CD4-positive, alpha-beta T cell treated with Interleukin-6 at 100 ng/mL for 8 hours (primary cell): ENCODE measurements around the gene GCNT4.
"Not testable (repeated sequence)": the region's sequence is repeated elsewhere in the genome, so short reads cannot be mapped to it uniquely, and the experiment has no call there.

Source experiments
- DNase-seq: peaks from one replicate; pipeline ENCODE4 v3.0.0-alpha.2; 2020; ENCODE audit warnings: mixed read lengths, low spot score

The GCNT4 gene, protein sequence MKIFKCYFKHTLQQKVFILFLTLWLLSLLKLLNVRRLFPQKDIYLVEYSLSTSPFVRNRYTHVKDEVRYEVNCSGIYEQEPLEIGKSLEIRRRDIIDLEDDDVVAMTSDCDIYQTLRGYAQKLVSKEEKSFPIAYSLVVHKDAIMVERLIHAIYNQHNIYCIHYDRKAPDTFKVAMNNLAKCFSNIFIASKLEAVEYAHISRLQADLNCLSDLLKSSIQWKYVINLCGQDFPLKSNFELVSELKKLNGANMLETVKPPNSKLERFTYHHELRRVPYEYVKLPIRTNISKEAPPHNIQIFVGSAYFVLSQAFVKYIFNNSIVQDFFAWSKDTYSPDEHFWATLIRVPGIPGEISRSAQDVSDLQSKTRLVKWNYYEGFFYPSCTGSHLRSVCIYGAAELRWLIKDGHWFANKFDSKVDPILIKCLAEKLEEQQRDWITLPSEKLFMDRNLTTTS

DNA sequence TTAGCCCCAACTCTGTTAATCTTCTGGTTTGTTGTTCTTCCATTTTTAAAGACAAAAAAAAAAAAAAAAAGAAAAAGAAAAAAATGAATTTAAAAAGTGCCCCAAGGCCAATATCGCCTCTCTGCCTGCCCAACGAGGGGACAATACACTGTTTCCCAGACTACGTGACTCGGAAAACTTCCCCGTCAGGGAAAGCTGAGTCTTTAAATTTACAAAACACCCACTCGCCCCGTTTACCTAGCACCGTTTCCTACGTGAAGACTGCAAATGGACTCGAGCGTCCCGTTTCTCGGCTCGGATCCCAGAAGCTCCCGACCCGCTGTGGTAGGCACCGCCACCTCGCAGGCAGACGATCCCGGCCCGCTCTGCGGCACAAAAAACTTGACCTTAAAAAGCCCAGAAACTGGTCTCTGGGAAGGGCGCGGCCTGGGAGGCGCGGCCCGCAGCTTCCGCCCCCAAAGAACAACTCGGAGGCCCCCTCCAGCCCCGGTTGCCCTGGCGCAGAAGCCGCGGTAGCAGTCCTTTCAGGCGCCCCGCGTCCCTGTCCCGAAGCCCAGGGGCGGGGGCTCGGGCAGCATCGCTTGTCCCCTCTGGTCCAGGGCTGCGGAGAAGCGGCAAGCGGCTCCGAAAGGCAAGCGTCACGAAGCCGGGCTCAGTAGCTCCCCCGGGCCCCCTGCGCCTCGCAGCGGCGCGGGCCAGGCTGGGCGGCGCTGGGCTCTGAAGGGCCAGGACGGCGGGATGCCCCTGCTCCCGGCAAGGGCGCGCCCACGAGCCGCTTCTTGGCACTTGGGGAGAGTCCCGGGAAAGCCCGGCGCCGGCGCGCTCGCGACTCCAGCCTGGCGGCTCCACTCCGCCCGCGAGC, at the start of gene GCNT4:
Gene GCNT4 (minus strand): TSS at position 367 of the 862 bp plus-strand sequence. CDS start 22,521 bp downstream, outside the sequence.
- DNase-seq, result peak; percentile 42

DNA sequence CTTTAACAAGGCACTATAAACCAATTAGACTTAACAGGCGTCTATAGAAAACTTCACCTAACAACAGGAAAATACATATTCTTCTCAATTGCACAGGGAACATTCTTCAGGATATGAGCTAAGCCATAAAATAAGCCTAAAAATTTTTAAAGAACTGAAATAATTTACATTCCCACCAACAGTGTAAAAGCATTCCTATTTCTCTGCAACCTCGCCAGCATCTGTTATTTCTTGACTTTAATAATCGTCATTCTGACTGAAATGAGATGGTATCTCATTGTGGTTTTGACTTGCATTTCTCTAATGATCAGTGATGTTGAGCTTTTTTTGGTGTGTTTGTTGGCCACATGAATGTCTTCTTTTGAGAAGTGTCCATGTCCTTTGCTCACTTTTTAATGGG, 43.6 kb upstream of the GCNT4 start:
- DNase-seq, result not testable (repeated sequence)

DNA sequence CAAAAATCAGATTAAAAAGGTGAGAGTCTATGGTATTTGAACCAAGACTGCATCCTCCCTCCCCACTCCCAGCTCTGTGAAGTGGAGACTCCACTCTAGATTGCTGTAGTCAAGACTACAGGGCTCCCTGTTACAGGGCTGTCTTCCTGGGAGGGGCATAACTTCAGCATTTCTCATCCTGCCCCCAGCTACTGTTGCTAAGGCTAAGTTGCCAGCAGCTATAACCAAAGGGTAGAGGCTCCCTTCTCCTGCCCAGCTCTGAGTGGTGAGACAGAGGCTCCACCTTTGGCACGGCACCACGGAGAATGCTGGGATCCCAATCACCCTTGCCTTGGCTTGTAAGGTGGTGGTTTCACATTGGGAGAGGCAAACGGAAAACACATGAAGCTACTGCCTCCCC, 39.2 kb upstream of the GCNT4 start:
- DNase-seq, result no peak

DNA sequence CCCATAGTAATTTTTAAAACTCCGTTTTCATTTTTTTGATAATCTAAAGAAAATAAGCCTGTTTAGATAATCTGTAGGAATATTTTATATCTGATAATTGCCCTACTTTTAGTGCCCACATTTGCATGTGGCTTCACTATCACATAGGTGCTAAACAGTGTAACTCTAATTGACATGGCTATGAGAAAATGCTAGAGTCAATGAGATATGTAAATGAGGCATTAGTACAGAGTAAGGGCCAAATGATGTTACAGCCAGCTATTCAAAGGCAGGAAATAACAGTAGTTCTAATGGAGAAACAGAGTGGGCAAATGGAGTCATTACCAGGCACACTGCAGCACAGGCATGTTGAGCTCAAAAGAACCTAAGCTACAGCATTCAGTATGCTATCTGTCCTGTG, 37.3 kb upstream of the GCNT4 start:
- no peak for DNase-seq

DNA sequence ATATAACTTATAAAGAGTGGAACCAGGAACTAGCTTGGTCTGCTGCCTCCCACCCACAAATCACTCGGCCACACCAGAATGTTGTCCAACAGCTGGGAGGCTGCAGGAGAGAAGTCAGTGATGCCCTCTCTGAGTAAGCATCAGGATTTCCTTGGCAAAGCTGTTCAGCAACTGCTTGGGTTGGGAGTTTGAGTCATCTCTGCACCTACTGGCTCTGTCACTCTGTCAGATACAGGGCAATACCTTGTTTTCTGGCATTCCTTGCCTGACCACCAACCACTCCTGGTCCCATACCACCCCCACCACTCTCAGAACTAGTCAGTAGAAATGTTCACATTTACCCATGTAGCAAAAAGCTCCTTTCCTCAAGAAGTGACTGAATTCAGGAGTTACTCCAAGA, 36.8 kb upstream of the GCNT4 start:
- DNase-seq, result no peak

DNA sequence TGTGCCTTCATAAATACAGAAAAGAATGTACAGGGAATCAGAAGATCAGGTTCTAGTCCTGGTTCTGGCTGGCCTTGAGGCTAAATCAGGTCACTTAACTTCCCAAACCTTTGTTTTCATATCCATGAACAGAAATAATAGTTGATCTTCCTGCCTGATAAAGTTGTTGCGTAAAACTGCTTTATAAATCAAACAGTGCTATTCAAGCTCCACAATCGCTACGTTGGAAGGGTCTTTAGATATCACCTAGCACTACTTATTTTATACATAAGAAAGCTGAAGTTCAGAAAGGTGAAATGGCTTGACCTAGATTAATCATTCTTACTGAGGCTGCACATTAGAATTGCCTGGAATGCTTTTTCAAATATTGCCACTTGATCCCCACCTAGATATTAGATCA, 36.3 kb upstream of the GCNT4 start:
- no peak for DNase-seq

DNA sequence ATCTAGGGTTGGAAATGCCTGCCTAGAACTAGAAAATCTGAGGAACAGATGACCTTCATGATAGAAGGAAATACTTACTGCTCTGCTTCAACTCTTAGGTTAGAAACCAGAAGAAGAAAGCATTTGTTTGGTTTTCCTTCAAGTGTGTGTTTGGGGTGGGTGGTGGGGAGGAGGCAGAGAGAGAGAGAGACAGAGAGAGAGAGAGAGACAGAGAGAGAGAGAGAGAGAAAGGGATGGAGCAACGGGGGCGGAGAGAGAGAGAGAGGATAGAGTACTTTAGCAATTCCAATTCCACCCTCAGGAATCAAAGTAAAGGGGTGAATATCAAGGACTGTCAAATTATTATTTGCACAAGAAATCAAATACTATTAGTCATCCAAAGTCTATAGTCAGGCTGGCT, 29.2 kb upstream of the GCNT4 start:
- DNase-seq, result no peak

DNA sequence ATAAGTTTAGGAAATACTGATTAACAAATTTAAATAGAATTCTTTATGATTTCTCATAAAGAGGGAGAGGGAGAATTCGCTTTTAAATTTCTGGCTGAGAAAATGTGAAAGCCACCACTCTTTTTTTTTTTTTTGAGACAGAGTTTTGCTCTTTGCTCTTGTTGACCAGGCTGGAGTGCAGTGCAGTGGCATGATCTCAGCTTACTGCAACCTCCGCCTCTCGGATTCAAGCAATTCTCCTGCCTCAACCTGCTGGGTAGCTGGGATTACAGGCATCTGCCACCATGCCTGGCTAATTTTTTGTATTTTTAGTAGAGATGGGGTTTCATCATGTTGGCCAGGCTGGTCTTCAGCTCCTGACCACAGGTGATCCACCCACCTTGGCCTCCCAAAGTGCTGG, 27.0 kb upstream of the GCNT4 start:
- DNase-seq, result not testable (repeated sequence)

DNA sequence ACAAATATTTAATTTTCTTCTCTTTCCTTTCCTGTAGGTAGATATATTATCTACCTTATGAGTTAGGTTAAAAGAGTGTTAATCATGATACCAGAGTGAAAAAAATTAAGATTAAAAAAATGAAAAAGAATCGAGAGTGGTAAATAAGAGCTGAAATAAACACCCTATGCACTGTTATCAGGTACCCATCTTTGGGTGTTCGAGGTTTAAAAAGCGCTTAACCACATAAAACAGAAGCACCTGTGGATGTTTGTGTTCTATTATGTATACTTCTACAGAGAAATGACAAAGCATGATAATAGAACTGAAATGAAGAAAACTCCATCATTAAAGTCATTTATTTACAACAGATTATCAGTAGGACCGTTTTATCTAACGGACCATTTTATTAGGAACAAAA, 25.7 kb upstream of the GCNT4 start:
- DNase-seq, result peak; percentile 51

DNA sequence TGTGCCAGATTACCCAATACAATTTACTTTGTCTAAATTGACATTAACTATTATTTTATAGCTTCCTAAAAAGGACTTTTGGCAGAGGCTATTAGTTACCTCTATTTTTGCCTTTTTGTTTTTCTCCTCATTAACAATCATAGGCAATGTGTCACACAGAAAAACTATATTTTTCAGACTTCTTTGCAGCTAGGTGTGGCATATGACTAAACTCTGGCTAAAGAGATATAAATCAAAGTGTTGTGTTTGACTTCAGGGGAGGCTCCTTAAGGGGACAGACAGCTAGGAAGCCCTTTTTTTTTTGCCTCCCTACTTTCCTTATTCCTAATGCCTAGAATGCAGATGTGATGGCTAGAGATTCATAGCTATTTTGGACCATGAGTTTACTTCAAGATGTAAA, 19.7 kb upstream of the GCNT4 start:
- DNase-seq, result no peak

DNA sequence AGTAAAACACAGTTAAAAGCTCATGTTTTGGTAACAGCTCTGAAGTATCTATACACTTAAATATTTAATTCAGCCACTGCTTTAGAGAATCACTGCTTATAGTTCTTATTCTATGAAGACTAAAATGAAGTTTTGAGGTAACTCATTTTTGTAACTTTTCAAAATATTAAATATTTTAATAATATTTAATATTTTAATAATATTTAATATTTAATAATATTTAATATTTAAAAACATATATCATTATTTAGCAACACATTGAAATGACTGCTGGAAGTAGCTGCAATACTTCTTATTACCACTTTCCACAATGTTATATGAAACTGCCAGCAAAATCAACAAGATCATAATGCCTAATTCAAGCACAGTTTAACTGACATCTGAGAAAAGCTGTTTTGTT, 18.7 kb upstream of the GCNT4 start:
- no peak for DNase-seq

DNA sequence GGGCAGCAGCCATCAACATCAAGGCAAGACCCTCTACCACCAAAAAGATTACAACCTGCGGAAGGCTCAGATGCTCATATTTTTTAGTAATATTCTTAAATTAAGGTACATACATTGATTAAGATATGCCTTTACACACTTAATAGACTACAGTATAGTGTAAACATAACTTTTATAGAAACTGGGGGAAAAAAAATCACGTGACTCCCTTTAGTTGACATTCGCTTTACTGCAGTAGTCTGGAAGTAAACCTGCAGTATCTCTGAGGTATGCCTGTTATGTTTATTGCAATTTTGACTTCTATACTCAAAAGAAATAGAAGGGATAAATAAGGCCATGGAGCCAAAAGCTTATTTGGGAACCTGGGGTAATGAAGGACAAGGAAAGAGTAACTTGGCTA, 15.1 kb upstream of the GCNT4 start:
- no peak for DNase-seq

DNA sequence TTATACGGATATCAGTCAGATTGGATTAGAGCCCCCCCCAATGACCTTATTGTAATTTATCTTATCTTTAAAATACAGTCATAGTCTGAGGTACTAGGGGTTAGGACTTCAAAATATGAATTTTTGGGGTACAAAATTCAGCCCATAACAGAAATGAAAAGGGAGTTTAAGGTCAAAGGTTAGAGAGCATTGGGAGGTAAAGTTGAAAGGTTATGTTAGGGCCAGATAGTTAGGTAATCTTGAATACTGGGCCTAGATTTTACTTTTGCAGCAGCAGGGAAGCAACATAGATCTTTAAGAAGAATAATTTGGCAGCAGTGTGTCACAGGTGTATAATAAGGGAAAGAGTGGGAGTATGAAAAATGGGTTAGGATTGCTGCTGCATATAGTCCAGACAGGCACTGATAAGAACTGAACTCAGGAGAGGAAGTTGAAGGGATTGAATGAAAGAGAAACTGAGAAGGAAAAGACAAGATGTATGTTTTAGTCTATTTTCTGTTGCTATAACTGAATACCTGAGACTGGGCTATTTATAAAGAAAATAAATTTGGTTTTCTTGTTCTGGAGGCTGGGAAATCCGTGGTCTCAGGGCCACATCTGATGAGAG, 10.7 kb upstream of the GCNT4 start:
- no peak for DNase-seq

DNA sequence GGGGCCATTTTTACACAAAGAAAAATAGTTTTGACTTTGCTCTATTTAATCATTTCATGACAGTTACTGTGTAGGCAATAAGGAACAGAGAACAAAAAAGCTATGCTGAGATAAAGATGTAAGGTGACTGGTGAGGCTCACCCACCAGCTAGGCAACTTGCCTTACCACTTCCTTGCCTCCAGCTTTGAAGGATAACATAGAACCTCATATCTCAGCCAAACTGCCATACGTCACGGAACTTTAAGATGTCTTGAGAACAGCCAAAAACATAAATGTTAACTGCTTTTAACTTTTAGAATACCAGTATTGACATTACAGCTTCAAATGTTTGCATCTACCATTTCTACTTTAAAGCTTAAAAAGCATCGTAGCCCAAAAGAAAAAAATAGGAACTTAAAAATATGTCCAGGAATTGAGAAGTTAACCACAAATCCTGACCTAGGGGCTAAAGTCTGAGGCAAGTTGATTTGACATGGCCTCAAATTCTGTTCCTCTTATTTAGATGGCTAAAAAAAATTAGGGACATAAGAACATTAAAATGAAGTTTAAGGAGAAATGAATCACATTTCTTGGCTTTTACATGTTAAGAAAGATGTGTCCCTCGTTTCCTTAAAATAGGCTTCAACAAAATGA, 7.7 kb upstream of the GCNT4 start:
- peak; percentile 77 for DNase-seq

DNA sequence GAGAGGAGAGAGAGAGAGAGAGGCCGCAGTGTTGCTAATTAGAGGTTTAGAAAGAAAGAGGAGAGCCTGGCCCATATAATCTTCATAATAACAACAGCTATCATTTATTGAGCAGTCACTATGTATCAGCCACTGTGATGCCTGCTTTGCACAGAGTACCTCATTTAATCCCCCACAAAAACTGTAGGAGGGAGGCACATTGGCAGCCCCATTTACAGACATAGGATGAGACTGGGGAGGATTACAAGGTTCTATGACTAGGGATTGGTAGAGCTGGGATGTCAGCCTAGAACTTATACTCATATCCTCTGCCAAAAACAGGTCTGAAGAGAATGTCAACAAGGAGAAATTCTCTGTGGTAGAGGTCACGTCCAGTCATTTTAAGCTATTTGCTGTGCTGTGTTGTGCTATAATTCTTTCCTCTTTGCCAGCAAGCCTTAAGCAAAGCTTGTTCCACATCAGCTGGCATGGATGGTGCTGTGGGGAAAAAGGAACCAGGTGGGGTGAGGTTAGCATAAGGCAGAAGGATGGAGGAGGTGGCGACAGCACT, 6.7 kb upstream of the GCNT4 start:
- no peak for DNase-seq

DNA sequence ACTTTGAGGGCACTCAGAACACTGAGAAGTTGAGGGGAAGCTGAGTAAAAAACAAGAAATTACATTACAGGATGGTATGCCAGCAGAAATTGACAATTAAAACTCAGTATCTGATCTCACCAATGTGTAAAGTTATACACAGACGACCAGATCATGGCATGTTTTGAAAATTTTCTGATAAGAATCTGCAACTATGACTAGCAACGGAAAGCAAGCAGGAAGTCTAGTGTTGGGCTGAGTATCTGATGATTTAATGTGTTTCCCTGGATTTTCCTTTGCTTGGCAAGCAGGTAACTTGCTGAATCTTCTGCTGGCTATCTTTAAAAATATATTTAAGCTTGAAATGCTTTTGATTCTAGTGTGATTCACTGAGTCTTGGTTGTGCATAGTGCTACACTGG, 5.2 kb upstream of the GCNT4 start:
- peak; percentile 51 for DNase-seq

DNA sequence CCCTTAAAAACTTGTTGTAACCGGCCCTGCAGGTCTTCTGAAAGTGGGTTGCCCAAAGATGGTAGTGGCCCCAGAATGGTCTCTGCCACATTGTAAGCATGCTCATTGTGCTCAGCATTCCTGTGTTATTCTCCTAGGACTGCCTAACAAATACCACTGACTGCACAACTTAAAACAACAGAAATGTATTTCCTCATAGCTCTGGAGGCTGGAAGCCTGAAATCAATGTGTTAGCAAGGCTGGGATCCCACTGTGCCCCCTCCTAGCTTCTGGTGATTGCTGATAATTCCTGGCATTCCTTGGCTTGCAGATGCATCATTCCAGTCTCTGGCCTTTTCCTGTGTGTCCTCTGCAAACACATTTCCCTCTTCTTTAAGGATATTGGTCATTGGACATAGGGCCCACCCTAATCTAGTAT, 3.4 kb upstream of the GCNT4 start:
- no peak for DNase-seq

DNA sequence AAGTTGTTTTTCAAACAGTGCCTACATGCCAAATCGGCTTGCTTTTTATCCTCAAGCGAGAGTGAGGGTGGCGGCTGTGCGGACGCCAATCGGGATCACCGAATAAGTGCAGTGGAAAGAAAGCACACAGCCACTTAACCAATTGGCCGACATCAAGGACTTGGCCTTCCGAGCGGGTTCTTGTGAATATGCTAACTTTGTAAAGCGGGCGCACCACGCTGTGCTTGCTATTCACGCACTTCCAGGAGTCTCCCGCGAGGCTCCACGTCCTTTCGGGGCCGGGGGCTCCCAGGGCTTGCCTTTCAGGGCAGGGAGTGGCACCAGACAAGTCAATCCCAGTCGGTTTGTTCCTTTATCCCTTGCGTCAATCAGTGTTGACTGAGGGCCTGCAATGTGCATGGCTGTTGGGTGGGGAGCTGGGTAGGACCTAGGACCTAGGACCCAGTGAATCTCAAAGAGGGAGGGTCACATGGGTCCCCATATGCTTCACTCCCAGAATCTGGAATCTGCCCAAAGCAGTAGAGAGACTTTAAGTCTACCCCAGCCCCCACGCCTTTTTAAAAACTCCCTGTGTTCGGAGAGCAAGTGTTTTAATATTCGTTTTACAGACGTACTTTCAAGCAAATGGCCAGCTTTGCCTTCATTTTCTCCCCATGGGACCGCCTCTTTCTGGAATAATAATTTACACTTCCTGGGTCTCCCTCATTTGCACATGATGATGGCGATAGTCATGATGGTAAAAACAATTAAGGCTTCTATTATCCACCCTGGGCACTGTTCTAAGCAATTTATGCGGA, 2.0 kb upstream of the GCNT4 start:
- no peak for DNase-seq

DNA sequence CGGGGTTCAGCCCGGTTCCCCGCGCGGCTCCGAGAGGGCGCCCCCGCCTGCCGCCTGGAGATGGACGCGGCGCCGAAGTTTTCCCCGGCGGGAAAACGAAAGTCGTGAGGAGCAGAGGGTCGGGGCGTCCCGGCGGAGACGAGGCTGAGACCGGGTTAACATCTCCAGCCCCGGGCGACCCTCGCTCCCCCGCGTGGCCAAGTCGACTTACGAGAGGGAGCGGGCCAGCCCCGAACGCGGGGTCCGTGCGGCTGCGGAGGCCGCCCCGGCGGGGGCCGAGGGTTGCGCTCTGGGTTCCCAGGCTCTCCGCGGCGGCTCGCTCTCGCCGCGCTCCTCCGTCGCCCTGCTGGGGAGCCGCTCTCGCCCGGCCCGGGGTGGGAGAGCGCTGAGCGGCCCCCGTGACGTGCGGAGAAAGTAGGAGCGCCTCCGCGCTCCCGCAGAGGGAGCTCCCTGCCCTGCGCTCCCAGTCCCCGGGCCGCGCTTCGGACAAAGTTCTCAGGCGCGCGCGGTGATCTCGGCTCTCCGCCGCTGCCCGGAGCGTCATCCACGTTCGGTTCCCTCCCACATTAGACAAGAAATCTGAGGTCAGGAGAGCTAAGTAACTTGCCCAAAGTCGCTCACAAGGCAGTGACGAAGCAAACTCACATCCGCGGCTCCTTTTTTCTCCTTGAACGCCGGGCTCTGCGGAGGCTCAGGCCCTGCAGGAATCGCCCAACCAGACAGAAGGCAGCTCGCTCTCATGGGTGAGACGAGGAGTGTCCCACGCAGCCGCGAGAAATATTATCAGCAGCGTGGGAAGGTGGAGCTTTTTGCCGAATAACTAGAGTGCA, 1.2 kb upstream of the GCNT4 start:
- DNase-seq, result peak; percentile 57

DNA sequence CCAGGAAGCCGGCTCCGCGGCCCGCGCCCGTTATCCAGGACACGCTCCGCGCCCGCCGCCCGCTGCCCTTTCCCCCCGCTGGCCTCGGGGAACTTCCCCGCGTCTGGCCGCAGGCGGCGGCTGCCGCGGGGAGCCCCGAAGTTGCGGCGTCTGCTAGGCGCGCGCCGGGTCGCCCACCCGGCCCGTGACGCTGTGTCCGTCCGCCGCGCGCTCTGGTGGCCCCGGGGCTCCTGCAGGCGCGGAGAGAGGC, 621 bp upstream of the GCNT4 start:
- no peak for DNase-seq
